HL-60 (cell line): ENCODE results near the gene ANKS1B.

ENCODE experiments used
- DNase-seq, 2 experiments: peaks; one replicate each; pipeline ENCODE4 v3.0.0-alpha.2; 2010 to 2020; ENCODE audit warnings: low read depth in 1 of 2, low spot score in 1 of 2
- H3K27ac ChIP-seq: fragments of 250-450 bp; sonication (Bioruptor Pico); replicated peaks from 2 replicates; pipeline ENCODE4 v1.5.1; 2020; ENCODE audit warnings: mild to moderate bottlenecking, moderate library complexity
- H3K27me3 ChIP-seq: fragments of 250-450 bp; sonication (Bioruptor Pico); 2 replicates; pipeline ENCODE4 v1.5.1; 2021; ENCODE audit warnings: mild to moderate bottlenecking, moderate library complexity; ENCODE audit not compliant: insufficient read depth, poor library complexity, severe bottlenecking
- H3K4me3 ChIP-seq: replicated peaks from 2 replicates; pipeline ENCODE4 v1.5.1; 2011; ENCODE audit warnings: mild to moderate bottlenecking, control low read depth, low read length; ENCODE audit not compliant: insufficient read depth
- CTCF ChIP-seq: IDR thresholded peaks from one replicate; pipeline ENCODE4 v1.5.1; 2011; ENCODE audit warnings: low read length, control low read depth, inconsistent platforms; ENCODE audit not compliant: insufficient read depth
- GABPA ChIP-seq: IDR thresholded peaks from 2 replicates; pipeline ENCODE4 v1.6.1; 2012; ENCODE audit warnings: low read depth
- POLR2AphosphoS5 ChIP-seq: IDR thresholded peaks from 2 replicates; pipeline ENCODE4 v1.6.1; 2012; ENCODE audit warnings: low read depth
- SPI1 ChIP-seq: IDR thresholded peaks from 2 replicates; pipeline ENCODE4 v1.6.1; 2012; ENCODE audit warnings: low read depth, mild to moderate bottlenecking, borderline replicate concordance
- TF ChIP-seq, protein P1 (sequence below): IDR thresholded peaks from 2 replicates; pipeline ENCODE4 v1.6.1; 2012; ENCODE audit warnings: low read depth; ENCODE audit not compliant: insufficient replicate concordance

ANKS1B gene

DNA sequence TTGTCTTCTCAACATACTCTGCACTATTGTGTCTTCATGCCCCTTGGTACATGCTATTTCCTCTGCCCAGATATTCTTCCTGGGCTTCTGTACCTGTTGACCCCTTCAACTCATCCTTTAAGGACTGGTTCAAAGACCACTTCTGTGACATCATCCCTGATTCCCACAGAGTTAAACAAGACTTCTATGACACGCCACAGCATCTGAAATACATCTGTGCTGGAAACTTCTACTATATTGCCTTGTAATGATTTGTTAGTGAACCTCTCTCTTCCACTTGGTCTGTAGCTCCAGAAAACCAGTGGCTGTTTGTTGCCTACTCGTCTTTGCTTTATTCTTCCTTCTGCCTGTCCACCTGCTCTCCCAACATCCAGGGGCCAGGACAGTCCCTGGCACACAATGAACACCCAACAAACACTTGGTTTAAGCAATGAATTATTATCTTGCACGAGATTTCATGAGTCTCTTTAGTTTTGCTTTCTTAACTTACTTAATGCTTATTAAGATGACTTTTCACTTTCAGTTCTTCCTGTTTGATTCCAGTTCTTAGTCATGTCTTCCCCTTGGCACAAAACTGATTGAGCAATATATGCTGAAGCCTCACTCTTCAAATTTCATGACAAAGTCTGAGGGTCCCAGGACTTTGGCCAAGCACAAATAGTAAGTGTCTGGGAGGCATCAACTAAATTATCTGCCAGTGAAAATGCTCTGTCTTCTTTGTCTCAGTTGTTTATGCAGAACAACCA lies 853.8 kb downstream of the ANKS1B start:
- no peak overlapping the region for H3K27ac ChIP-seq
- peaks cover 2% of the 10 kb centered on the region for H3K27me3 ChIP-seq
- no peak for DNase-seq
- TF ChIP-seq GABPA (no peak), CTCF (no peak), POLR2AphosphoS5 (no peak)
- TF ChIP-seq, protein P1, sequence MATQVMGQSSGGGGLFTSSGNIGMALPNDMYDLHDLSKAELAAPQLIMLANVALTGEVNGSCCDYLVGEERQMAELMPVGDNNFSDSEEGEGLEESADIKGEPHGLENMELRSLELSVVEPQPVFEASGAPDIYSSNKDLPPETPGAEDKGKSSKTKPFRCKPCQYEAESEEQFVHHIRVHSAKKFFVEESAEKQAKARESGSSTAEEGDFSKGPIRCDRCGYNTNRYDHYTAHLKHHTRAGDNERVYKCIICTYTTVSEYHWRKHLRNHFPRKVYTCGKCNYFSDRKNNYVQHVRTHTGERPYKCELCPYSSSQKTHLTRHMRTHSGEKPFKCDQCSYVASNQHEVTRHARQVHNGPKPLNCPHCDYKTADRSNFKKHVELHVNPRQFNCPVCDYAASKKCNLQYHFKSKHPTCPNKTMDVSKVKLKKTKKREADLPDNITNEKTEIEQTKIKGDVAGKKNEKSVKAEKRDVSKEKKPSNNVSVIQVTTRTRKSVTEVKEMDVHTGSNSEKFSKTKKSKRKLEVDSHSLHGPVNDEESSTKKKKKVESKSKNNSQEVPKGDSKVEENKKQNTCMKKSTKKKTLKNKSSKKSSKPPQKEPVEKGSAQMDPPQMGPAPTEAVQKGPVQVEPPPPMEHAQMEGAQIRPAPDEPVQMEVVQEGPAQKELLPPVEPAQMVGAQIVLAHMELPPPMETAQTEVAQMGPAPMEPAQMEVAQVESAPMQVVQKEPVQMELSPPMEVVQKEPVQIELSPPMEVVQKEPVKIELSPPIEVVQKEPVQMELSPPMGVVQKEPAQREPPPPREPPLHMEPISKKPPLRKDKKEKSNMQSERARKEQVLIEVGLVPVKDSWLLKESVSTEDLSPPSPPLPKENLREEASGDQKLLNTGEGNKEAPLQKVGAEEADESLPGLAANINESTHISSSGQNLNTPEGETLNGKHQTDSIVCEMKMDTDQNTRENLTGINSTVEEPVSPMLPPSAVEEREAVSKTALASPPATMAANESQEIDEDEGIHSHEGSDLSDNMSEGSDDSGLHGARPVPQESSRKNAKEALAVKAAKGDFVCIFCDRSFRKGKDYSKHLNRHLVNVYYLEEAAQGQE = no peak
- no peak overlapping the region for H3K4me3 ChIP-seq

- TF ChIP-seq SPI1 (no peak), POLR2AphosphoS5 (no peak), GABPA (no peak), CTCF (no peak)
- TF ChIP-seq, protein P1 = no peak
- Histone ChIP-seq H3K27ac (no peak overlapping the region), H3K4me3 (no peak overlapping the region), H3K27me3 (peaks cover 2% of the 10 kb centered on the region)
- no peak for DNase-seq
Observed at GRCh38 chr12:99128246-99128802, 856.4 kb downstream of the ANKS1B start.

DNA sequence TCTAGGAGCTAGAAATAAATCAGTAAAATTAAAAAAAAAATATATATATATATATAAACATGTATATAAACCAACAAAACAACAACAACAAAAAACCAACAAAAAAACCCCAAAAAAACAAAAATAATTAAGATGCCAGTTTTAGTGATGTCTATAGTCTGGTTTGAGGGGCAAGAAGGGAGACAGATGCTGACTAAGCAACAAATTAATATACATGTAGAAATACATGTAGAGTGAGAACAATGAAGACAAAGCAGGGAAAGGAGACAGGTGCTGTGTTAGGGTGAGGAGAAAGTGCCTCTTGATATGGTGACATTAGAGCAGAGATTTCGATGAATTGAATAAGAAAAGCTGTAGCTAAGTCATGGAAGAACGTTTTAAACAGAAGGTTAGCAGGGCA lies 861.8 kb downstream of the ANKS1B start:
- DNase-seq = no peak
- Histone ChIP-seq H3K27me3 (no peaks in the 10 kb centered on the region), H3K4me3 (no peak overlapping the region), H3K27ac (no peak overlapping the region)
- no peak for TF ChIP-seq POLR2AphosphoS5
- TF ChIP-seq GABPA = no peak
- TF ChIP-seq CTCF = no peak
- TF ChIP-seq, protein P1 = no peak
- TF ChIP-seq SPI1 = no peak
